MM.1S (cell line): ENCODE measurements around the gene CCSER1.

Experiments used
- DNase-seq: peaks from one replicate; pipeline ENCODE4 v3.0.0-alpha.2; 2015
- H2AFZ ChIP-seq: fragments of 300-600 bp; sonication (generic); 2 replicates; pipeline ENCODE4 v1.6.0; 2016; ENCODE audit warnings: antibody characterized with exemption, low read length
- H3F3A ChIP-seq: fragments of 300-600 bp; sonication (generic); 2 replicates; pipeline ENCODE4 v1.6.1; 2016; ENCODE audit warnings: mild to moderate bottlenecking, antibody characterized with exemption, low read length, moderate library complexity, mixed read lengths; ENCODE audit not compliant: insufficient read depth
- H3K27ac ChIP-seq: fragments of 300-600 bp; sonication (generic); 2 replicates; pipeline ENCODE4 v1.5.1; 2016; ENCODE audit warnings: mild to moderate bottlenecking, low read length
- H3K27me3 ChIP-seq: fragments of 300-600 bp; sonication (generic); replicated peaks from 2 replicates; pipeline ENCODE4 v1.6.0; 2016; ENCODE audit warnings: low read length; ENCODE audit not compliant: insufficient read depth
- H3K36me3 ChIP-seq: fragments of 300-600 bp; sonication (generic); replicated peaks from 2 replicates; pipeline ENCODE4 v1.6.1; 2016; ENCODE audit warnings: mild to moderate bottlenecking, low read length, mixed read lengths; ENCODE audit not compliant: insufficient read depth
- H3K4me1 ChIP-seq: fragments of 300-600 bp; sonication (generic); 2 replicates; pipeline ENCODE4 v1.6.1; 2016; ENCODE audit warnings: low read length, mixed read lengths
- H3K4me2 ChIP-seq: fragments of 300-600 bp; sonication (generic); 2 replicates; pipeline ENCODE4 v1.6.0; 2016; ENCODE audit warnings: low read depth, low read length
- H3K4me3 ChIP-seq: fragments of 300-600 bp; sonication (generic); 2 replicates; pipeline ENCODE4 v1.5.1; 2016; ENCODE audit warnings: low read length, mixed read lengths
- H3K79me2 ChIP-seq: fragments of 300-600 bp; sonication (generic); 2 replicates; pipeline ENCODE4 v1.6.1; 2016; ENCODE audit warnings: mixed run types, low read length, mixed read lengths
- H3K9ac ChIP-seq: fragments of 300-600 bp; sonication (generic); 2 replicates; pipeline ENCODE4 v1.6.1; 2016; ENCODE audit warnings: low read length, mixed read lengths
- H3K9me2 ChIP-seq: fragments of 300-600 bp; sonication (generic); replicated peaks from 2 replicates; pipeline ENCODE4 v1.6.1; 2016; ENCODE audit warnings: mild to moderate bottlenecking, low read length, mixed read lengths; ENCODE audit not compliant: insufficient read depth
- H3K9me3 ChIP-seq: fragments of 300-600 bp; sonication (generic); replicated peaks from 2 replicates; pipeline ENCODE4 v1.6.1; 2016; ENCODE audit warnings: mild to moderate bottlenecking, low read length, mixed read lengths; ENCODE audit not compliant: insufficient read depth
- H4K20me1 ChIP-seq: fragments of 300-600 bp; sonication (generic); 2 replicates; pipeline ENCODE4 v1.6.1; 2016; ENCODE audit warnings: mild to moderate bottlenecking, low read length, moderate library complexity, mixed read lengths; ENCODE audit not compliant: insufficient read depth
- CTCF ChIP-seq: fragments of 300-600 bp; sonication (generic); IDR thresholded peaks from 2 replicates; pipeline ENCODE4 v1.5.1; 2016; ENCODE audit warnings: antibody characterized with exemption, low read length, mixed read lengths
- EZH2 ChIP-seq: fragments of 300-600 bp; sonication (generic); optimal IDR thresholded peaks from 2 replicates; pipeline ENCODE3; 2017; ENCODE audit warnings: low read depth, mild to moderate bottlenecking, antibody characterized with exemption, low read length, mixed read lengths
- EZH2phosphoT487 ChIP-seq: fragments of 300-600 bp; sonication (generic); IDR thresholded peaks from 2 replicates; pipeline ENCODE4 v1.6.1; 2018; ENCODE audit warnings: antibody characterized with exemption, low read length

CCSER1 gene

GRCh38 chr4:91127192-91127591 is 1000.0 kb downstream of the CCSER1 start:
- Histone ChIP-seq H3F3A (no peaks in the 10 kb centered on the region), H2AFZ (no peak overlapping the region), H4K20me1 (no peaks in the 10 kb centered on the region), H3K27me3 (no peaks in the 10 kb centered on the region), H3K9ac (no peak overlapping the region), H3K4me2 (no peak overlapping the region), H3K79me2 (no peaks in the 10 kb centered on the region), H3K27ac (no peak overlapping the region), H3K36me3 (no peaks in the 10 kb centered on the region), H3K4me1 (no peaks in the 10 kb centered on the region), H3K9me2 (no peaks in the 10 kb centered on the region), H3K4me3 (no peak overlapping the region), H3K9me3 (no peaks in the 10 kb centered on the region)
- DNase-seq: no peak
- TF ChIP-seq EZH2 (no peak), EZH2phosphoT487 (no peak), CTCF (no peak)

GRCh38 chr4:91127831-91128230 is 1000.6 kb downstream of the CCSER1 start:
- H3K4me2 ChIP-seq: no peak overlapping the region
- H3K4me1 ChIP-seq: no peaks in the 10 kb centered on the region
- H3K9me3 ChIP-seq: no peaks in the 10 kb centered on the region
- H3K79me2 ChIP-seq: no peaks in the 10 kb centered on the region
- H3K9ac ChIP-seq: no peak overlapping the region
- H3F3A ChIP-seq: no peaks in the 10 kb centered on the region
- H3K9me2 ChIP-seq: no peaks in the 10 kb centered on the region
- no peaks in the 10 kb centered on the region for H4K20me1 ChIP-seq
- no peak overlapping the region for H3K4me3 ChIP-seq
- H3K27me3 ChIP-seq: no peaks in the 10 kb centered on the region
- H3K36me3 ChIP-seq: no peaks in the 10 kb centered on the region
- H3K27ac ChIP-seq: no peak overlapping the region
- TF ChIP-seq EZH2phosphoT487 (no peak), EZH2 (no peak), CTCF (no peak)
- no peak overlapping the region for H2AFZ ChIP-seq
- DNase-seq: no peak

GRCh38 chr4:91128519-91128918 is 1001.3 kb downstream of the CCSER1 start:
- H4K20me1 ChIP-seq: no peaks in the 10 kb centered on the region

More at GRCh38 chr4:91128519-91128918, 1001.3 kb downstream of the CCSER1 start:
- Histone ChIP-seq H3K4me1 (no peaks in the 10 kb centered on the region), H3F3A (no peaks in the 10 kb centered on the region), H3K36me3 (no peaks in the 10 kb centered on the region), H3K4me3 (no peak overlapping the region), H3K4me2 (no peak overlapping the region), H3K9me3 (no peaks in the 10 kb centered on the region), H3K9me2 (no peaks in the 10 kb centered on the region), H3K27me3 (no peaks in the 10 kb centered on the region), H3K27ac (no peak overlapping the region), H3K79me2 (no peaks in the 10 kb centered on the region), H2AFZ (no peak overlapping the region), H3K9ac (no peak overlapping the region)
- no peak for DNase-seq
- no peak for TF ChIP-seq EZH2phosphoT487
- no peak for TF ChIP-seq CTCF
- TF ChIP-seq EZH2: no peak
